ENCODE measurements around the gene HMOX2.

HMOX2 gene

DNA sequence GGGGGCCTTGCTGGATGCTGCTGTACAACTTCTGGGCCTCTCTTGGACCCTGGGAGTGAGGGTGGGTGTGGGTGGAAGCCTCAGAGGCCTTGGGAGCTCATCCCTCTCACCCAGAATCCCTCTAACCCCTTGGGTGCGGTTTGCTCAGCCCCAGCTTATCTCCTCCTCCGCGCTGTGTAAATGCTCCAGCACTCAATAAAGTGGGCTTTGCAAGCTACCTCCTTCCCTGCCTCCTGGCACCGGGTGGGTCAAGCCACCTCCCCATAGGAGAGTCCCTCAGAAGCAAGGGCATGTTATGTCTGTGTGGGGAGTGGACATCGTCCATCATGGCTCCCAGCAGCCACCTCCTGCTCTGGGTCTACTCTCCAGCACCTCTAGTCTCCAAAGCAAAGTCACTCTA is 33.9 kb downstream of the HMOX2 start:
- TF ChIP-seq, protein P1, sequence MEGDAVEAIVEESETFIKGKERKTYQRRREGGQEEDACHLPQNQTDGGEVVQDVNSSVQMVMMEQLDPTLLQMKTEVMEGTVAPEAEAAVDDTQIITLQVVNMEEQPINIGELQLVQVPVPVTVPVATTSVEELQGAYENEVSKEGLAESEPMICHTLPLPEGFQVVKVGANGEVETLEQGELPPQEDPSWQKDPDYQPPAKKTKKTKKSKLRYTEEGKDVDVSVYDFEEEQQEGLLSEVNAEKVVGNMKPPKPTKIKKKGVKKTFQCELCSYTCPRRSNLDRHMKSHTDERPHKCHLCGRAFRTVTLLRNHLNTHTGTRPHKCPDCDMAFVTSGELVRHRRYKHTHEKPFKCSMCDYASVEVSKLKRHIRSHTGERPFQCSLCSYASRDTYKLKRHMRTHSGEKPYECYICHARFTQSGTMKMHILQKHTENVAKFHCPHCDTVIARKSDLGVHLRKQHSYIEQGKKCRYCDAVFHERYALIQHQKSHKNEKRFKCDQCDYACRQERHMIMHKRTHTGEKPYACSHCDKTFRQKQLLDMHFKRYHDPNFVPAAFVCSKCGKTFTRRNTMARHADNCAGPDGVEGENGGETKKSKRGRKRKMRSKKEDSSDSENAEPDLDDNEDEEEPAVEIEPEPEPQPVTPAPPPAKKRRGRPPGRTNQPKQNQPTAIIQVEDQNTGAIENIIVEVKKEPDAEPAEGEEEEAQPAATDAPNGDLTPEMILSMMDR (IDR thresholded peaks at IDR 0.05; ENCODE audit: low read depth, low read length): no peak
- TF ChIP-seq POLR2A (IDR thresholded peaks at IDR 0.05; ENCODE audit: extremely low read depth, insufficient read length) (no peak), MYC (IDR thresholded peaks at IDR 0.05; ENCODE audit: low read depth, low read length) (no peak)
- TF ChIP-seq, protein P2, sequence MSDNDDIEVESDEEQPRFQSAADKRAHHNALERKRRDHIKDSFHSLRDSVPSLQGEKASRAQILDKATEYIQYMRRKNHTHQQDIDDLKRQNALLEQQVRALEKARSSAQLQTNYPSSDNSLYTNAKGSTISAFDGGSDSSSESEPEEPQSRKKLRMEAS (IDR thresholded peaks at IDR 0.05; ENCODE audit: low read depth, low read length): no peak
- no peak overlapping the region for H3K4me3 ChIP-seq (ENCODE audit: low read depth, low read length)
- no peak for DNase-seq (ENCODE audit: low read depth)

DNA sequence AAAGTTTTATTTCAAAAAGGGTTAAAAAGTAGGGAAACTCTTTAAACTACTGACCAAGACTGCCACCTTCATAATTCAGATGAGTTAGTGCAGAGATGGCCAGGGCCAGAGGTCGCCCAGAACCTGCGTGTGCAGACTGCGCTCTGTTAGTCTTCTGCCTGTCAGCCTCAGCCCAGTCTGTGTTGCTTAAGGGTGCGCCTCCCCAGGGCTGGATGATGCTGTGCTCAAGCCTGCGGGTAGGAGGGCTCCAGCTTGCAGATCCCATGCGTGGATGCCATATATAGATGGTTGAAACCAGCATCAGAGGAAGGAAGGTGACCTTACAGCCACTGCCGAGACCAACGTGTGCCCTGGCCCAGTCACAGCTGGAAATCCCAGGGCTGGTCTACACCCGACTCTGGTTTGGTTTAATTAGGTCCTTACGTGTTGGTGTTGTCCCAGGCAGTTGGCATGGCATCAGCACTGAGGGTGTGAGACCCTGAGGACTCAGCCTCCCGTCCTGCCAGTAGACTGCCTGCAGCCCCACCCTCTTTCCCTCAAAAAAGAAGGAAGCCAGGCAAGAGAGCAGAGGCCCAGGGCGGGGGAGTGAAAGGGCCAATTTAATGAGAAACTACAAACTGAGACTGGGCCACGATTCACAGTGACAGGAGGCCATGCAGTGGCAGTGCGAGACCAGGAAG is 34.7 kb downstream of the HMOX2 start:
- TF ChIP-seq MYC (IDR thresholded peaks at IDR 0.05; ENCODE audit: low read depth, low read length) (no peak), POLR2A (IDR thresholded peaks at IDR 0.05; ENCODE audit: extremely low read depth, insufficient read length) (no peak)
- TF ChIP-seq, protein P2 (IDR thresholded peaks at IDR 0.05; ENCODE audit: low read depth, low read length): no peak
- TF ChIP-seq, protein P1 (IDR thresholded peaks at IDR 0.05; ENCODE audit: low read depth, low read length): no peak
- no peak overlapping the region for H3K4me3 ChIP-seq (ENCODE audit: low read depth, low read length)
- peak; percentile 34 for DNase-seq (ENCODE audit: low read depth)

DNA sequence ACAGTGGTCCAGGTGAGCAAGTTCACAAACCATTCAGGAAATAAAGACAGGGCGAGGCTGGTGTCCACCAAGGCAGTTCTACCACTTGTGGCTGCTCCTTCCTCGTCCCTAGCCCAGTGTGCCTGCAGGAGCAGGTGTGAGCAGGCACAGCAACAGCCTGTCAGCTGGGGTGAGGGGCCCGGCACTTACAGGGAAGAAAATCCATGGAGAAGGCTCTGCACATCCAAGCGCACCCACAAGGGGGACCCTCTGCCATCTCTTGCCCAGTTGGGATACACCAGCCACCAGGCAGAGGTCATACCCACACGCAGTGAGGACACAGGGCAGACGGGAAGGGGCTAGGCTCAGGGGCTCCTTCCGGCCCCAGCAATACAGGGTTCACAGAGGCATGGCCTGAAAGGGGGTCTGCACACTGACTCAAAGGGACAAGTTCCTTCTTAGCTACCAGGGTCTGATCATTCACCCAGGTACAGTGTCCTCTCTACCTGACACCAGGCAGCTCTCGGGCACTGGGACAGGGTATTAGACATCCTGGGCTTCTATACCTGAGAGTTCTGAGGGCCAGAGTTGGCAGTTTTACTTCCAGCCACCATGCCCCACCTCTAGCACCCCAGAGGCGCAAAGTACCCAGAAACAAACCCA is 35.4 kb downstream of the HMOX2 start:
- peak; percentile 59 for DNase-seq (ENCODE audit: low read depth)
- no peak overlapping the region for H3K4me3 ChIP-seq (ENCODE audit: low read depth, low read length)
- TF ChIP-seq, protein P1 (IDR thresholded peaks at IDR 0.05; ENCODE audit: low read depth, low read length): peak; percentile 64
- TF ChIP-seq POLR2A (IDR thresholded peaks at IDR 0.05; ENCODE audit: extremely low read depth, insufficient read length): no peak
- TF ChIP-seq, protein P2 (IDR thresholded peaks at IDR 0.05; ENCODE audit: low read depth, low read length): 0 out of 2 replicates have a peak, but pooled peaks have one; percentile 10

DNA sequence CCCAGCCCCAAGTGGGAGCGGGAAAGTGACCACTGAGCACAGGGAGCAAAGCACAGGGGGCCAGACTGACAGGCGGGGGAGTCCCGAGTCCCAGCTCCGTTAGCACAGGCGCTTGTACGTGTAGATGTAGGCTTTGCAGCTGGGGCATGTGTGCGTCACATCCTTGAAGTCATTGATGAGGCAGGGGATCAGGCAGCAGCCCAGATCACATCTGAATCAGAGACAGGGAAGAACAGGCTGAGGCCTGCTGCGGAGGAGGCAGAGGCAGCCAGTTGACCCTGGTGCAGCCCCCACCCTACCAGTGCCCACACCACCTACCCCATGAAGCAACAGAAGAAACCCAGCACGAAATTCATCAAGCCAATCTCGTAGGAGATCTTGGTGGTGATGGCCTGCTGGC is 36.3 kb downstream of the HMOX2 start:
- TF ChIP-seq MYC (IDR thresholded peaks at IDR 0.05; ENCODE audit: low read depth, low read length): no peak
- TF ChIP-seq, protein P1 (IDR thresholded peaks at IDR 0.05; ENCODE audit: low read depth, low read length): no peak
- TF ChIP-seq, protein P2 (IDR thresholded peaks at IDR 0.05; ENCODE audit: low read depth, low read length): no peak
- DNase-seq (ENCODE audit: low read depth): no peak
- H3K4me3 ChIP-seq (ENCODE audit: low read depth, low read length): no peak overlapping the region

DNA sequence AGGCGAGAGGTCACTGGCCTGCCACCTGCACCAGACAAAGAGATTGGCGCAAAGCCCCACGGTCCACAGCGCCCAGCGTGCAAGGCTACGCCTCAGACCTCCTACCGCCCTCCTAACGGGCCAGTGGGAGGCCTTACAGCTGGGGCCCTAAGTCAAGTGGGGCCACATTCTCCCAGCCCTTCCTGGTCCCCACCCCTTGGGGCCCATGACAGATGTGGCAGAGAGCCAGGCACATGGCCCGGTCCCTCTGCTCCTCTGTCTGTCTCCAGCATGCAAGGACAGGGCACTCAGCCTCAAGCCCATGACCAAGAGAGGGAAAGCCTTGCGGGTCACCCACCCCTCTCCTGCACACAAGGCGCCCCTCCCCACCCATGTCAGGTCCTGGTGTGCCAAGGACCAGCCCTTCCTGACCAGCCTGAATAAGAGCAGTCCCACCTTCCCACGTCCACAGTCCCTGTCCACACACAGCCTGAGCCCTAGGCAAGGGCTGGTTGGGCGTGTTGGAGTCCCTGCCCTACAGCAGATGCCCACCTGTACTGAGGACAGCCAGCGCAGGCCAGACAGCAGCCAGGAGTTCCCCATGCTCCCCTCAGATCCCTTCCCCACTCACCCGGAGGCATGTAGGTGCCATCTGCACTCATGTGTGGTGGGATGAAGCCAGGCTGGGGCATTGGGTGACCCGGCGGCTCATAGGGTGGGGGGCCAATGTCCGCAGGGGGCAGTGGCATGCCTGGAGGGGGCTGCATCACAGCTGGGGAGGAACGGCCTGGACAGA is 37.1 kb downstream of the HMOX2 start:
- no peak overlapping the region for H3K4me3 ChIP-seq (ENCODE audit: low read depth, low read length)
- TF ChIP-seq, protein P2 (IDR thresholded peaks at IDR 0.05; ENCODE audit: low read depth, low read length): no peak
- TF ChIP-seq, protein P1 (IDR thresholded peaks at IDR 0.05; ENCODE audit: low read depth, low read length): no peak
- TF ChIP-seq POLR2A (IDR thresholded peaks at IDR 0.05; ENCODE audit: extremely low read depth, insufficient read length) (no peak), MYC (IDR thresholded peaks at IDR 0.05; ENCODE audit: low read depth, low read length) (no peak)
- DNase-seq (ENCODE audit: low read depth): no peak

Data from NB4 (cell line).